Stomach (tissue), 9 donors: ENCODE results near the gene TTLL11. TPM values are rescaled to one million over a fixed set of nuclear protein-coding genes. Genes with fewer than 3 reads are reported as not detected.

Experiments used
- DNase-seq, 2 donors: peaks; one replicate each; pipeline versions ENCODE4 v3.0.0 to v3.0.0-alpha.2; 2013 to 2019
- H3K27ac ChIP-seq, 5 donors: fragments of 200-600 bp in 4 of 5; sonication (generic) in 4 of 5; one replicate each; pipeline ENCODE4 v1.5.1; 2013 to 2019; ENCODE audit warnings: mild to moderate bottlenecking in 1 of 5, moderate library complexity in 1 of 5
- H3K27me3 ChIP-seq, 3 donors: fragments of 200-600 bp; sonication (generic); one replicate each; pipeline ENCODE4 v1.5.1; 2017 to 2019; ENCODE audit warnings: mixed run types in 1 of 3
- H3K36me3 ChIP-seq, 4 donors: fragments of 200-600 bp; sonication (generic); 1 replicate in 3 of 4; 2 replicates in 1 of 4; pipeline ENCODE4 v1.5.1; 2016 to 2019
- H3K4me1 ChIP-seq, 4 donors: fragments of 200-600 bp; sonication (generic); one replicate each; pipeline ENCODE4 v1.5.1; 2016 to 2019
- H3K4me3 ChIP-seq, 4 donors: fragments of 200-600 bp; sonication (generic) in 3 of 4; one replicate each; pipeline ENCODE4 v1.5.1; 2016 to 2019; ENCODE audit warnings: mild to moderate bottlenecking in 1 of 4
- H3K9me3 ChIP-seq, 4 donors: fragments of 200-600 bp; sonication (generic); one replicate each; pipeline ENCODE4 v1.5.1; 2016 to 2019
- CTCF ChIP-seq, 7 experiments: fragments of 450-650 bp in 4 of 7; fragments of 200-600 bp in 3 of 7; sonication (generic) in 3 of 7; IDR thresholded peaks; one replicate each; pipeline ENCODE4 v1.5.1; 2016 to 2019; ENCODE audit warnings: antibody characterized with exemption in 7 of 7, control low read depth in 2 of 7, mild to moderate bottlenecking in 1 of 7
- EP300 ChIP-seq: sonication (generic); formaldehyde crosslinking; IDR thresholded peaks from one replicate; pipeline ENCODE4 v1.6.1; 2017; ENCODE audit warnings: antibody characterized with exemption
- POLR2A ChIP-seq, 4 donors: fragments of 450-650 bp; IDR thresholded peaks; one replicate each; pipeline ENCODE4 v1.6.1; 2016; ENCODE audit warnings: antibody characterized with exemption in 4 of 4, control low read depth in 2 of 4, mild to moderate bottlenecking in 1 of 4, moderate library complexity in 1 of 4
- POLR2AphosphoS5 ChIP-seq, 3 donors: sonication (generic); formaldehyde crosslinking; IDR thresholded peaks; one replicate each; pipeline ENCODE4 v1.6.1; 2016; ENCODE audit warnings: antibody characterized with exemption in 3 of 3
- WGBS, 5 donors: extraction: QIAGEN DNeasy Blood & Tissue Kit in 3 of 5; methylation state at CpG; one replicate each; pipeline versions ENCODE4 v1.1.5 to v1.1.7; 2013 to 2018; 5-methylcytosine and 5-hydroxymethylcytosine counted together
- intact Hi-C: fragments of 100-400 bp; cut with DNase I; formaldehyde crosslinking; loops from one replicate; pipeline ENCODE4 v1.15.1; 2023; ENCODE audit warnings: low total_unique reads
- polyA plus RNA-seq, 3 donors: library from polyadenylated mRNA; stranded (reverse); fragments of 200-250 nt; gene quantifications; one replicate each; pipeline ENCODE4 v1.2.3, GENCODE V29; 2013
- total RNA-seq, 5 donors: library from RNA; depleted of rRNA; stranded (reverse); fragments of >200 nt; gene quantifications; one replicate each; pipeline versions ENCODE4 v1.1.0 to v1.2.3, GENCODE V29; 2014 to 2016
- donor health status: healthy with polysubstance abuse.
- donor health status: Bipolar disorder and iron deficiency.
- donor health status: healthy.

The TTLL11 gene
- total and polyA plus RNA-seq, 8 donors: 3.6 to 18.2 (median 9.4) TPM

GRCh38 chr9:121947775-121948174 lies 145.3 kb downstream of the TTLL11 start:
- DNase-seq: no peak

GRCh38 chr9:121946465-121946864 lies 146.6 kb downstream of the TTLL11 start:
- WGBS, 5 donors: 78 to 90% (median 86%) methylated on average over 5 of the region's 5 CpGs
- Histone ChIP-seq H3K27me3 (no peaks in the 10 kb centered on the region), H3K27ac (no peak overlapping the region), H3K9me3 (no peaks in the 10 kb centered on the region), H3K4me3 (no peak overlapping the region), H3K36me3 (peaks cover 0 to 15% (median 0%) of the 10 kb centered on the region in 4 donors), H3K4me1 (no peaks in the 10 kb centered on the region)
- no peak for DNase-seq
- intact Hi-C loops: no loop called here
- TF ChIP-seq EP300 (no peak), POLR2A (IDR thresholded peaks at IDR 0.05) (no peak), POLR2AphosphoS5 (IDR thresholded peaks at IDR 0.05) (no peak), CTCF (IDR thresholded peaks at IDR 0.05) (no peak)

More at GRCh38 chr9:121947775-121948174, 145.3 kb downstream of the TTLL11 start:
- no peaks in the 10 kb centered on the region for H3K9me3 ChIP-seq
- peaks cover 0 to 15% (median 0%) of the 10 kb centered on the region in 4 donors for H3K36me3 ChIP-seq
- no peaks in the 10 kb centered on the region for H3K27me3 ChIP-seq
- intact Hi-C loops: no loop called here
- no peak overlapping the region for H3K27ac ChIP-seq
- H3K4me3 ChIP-seq: no peak overlapping the region
- H3K4me1 ChIP-seq: no peaks in the 10 kb centered on the region
- 72 to 84% (median 80%) methylated on average over 4 of the region's 4 CpGs for WGBS, 5 donors
- no peak for TF ChIP-seq POLR2A (IDR thresholded peaks at IDR 0.05)
- TF ChIP-seq EP300: no peak
- no peak for TF ChIP-seq POLR2AphosphoS5 (IDR thresholded peaks at IDR 0.05)
- no peak for TF ChIP-seq CTCF (IDR thresholded peaks at IDR 0.05)

- no peak for TF ChIP-seq POLR2AphosphoS5 (IDR thresholded peaks at IDR 0.05)
- no peak for TF ChIP-seq CTCF (IDR thresholded peaks at IDR 0.05)
- no peak for TF ChIP-seq EP300
- TF ChIP-seq POLR2A (IDR thresholded peaks at IDR 0.05): no peak
- no peak overlapping the region for H3K27ac ChIP-seq
- DNase-seq: no peak
- peaks cover 0 to 15% (median 0%) of the 10 kb centered on the region in 4 donors for H3K36me3 ChIP-seq
- no peaks in the 10 kb centered on the region for H3K4me1 ChIP-seq
- H3K4me3 ChIP-seq: no peak overlapping the region
- H3K9me3 ChIP-seq: no peaks in the 10 kb centered on the region
- no peaks in the 10 kb centered on the region for H3K27me3 ChIP-seq
- 82 to 92% (median 88%) methylated on average over 4 of the region's 4 CpGs for WGBS, 5 donors
- intact Hi-C loops: no loop called here
Observed at GRCh38 chr9:121945849-121946248, 147.3 kb downstream of the TTLL11 start.

- intact Hi-C loops: no loop called here
- no peaks in the 10 kb centered on the region for H3K27me3 ChIP-seq
Observed at GRCh38 chr9:121945281-121945680, 147.8 kb downstream of the TTLL11 start.

More at GRCh38 chr9:121945281-121945680, 147.8 kb downstream of the TTLL11 start:
- Histone ChIP-seq H3K27ac (no peak overlapping the region), H3K4me1 (no peaks in the 10 kb centered on the region), H3K36me3 (peaks cover 0 to 15% (median 0%) of the 10 kb centered on the region in 4 donors), H3K9me3 (no peaks in the 10 kb centered on the region), H3K4me3 (no peak overlapping the region)
- TF ChIP-seq POLR2AphosphoS5 (IDR thresholded peaks at IDR 0.05): no peak
- TF ChIP-seq CTCF (IDR thresholded peaks at IDR 0.05): no peak
- TF ChIP-seq POLR2A (IDR thresholded peaks at IDR 0.05): no peak
- no peak for TF ChIP-seq EP300
- no peak for DNase-seq
- WGBS, 5 donors: 84 to 95% (median 92%) methylated on average over 4 of the region's 4 CpGs
